BLaER1 treated with 17β-estradiol and CSF1 and Interleukin-3, amounts not matched to agents 10 nM and 100 nM (cell line): ENCODE measurements around the gene MYORG.

ENCODE experiments used
- H3K27ac ChIP-seq, 11 experiments: shearing (Covaris generic); formaldehyde crosslinking; 2 replicates each; pipeline ENCODE4 v1.8.1; 2022
- H3K27me3 ChIP-seq, 11 experiments: shearing (Covaris generic); formaldehyde crosslinking; 2 replicates each; pipeline ENCODE4 v1.8.1; 2022
- H3K36me3 ChIP-seq, 11 experiments: shearing (Covaris generic); formaldehyde crosslinking; 2 replicates each; pipeline ENCODE4 v1.8.1; 2022
- H3K4me1 ChIP-seq, 10 experiments: shearing (Covaris generic); formaldehyde crosslinking; 2 replicates each; pipeline ENCODE4 v1.8.1; 2022
- H3K4me2 ChIP-seq, 11 experiments: shearing (Covaris generic); formaldehyde crosslinking; 2 replicates each; pipeline ENCODE4 v1.8.1; 2022
- H3K4me3 ChIP-seq, 10 experiments: shearing (Covaris generic); formaldehyde crosslinking; 2 replicates each; pipeline ENCODE4 v1.8.1; 2022
- H3K9ac ChIP-seq, 11 experiments: shearing (Covaris generic); formaldehyde crosslinking; 2 replicates each; pipeline ENCODE4 v1.8.1; 2022
- H3K9me3 ChIP-seq, 11 experiments: shearing (Covaris generic); formaldehyde crosslinking; replicated peaks in 1 of 11; 2 replicates each; pipeline ENCODE4 v1.8.1; 2022
- H4K20me1 ChIP-seq, 11 experiments: shearing (Covaris generic); formaldehyde crosslinking; 2 replicates each; pipeline ENCODE4 v1.8.1; 2022
- Cebpa-rat ChIP-seq, 11 experiments: shearing (Covaris generic); IDR thresholded peaks; 2 replicates each; pipeline ENCODE4 v1.8.1; 2022

Gene MYORG

DNA sequence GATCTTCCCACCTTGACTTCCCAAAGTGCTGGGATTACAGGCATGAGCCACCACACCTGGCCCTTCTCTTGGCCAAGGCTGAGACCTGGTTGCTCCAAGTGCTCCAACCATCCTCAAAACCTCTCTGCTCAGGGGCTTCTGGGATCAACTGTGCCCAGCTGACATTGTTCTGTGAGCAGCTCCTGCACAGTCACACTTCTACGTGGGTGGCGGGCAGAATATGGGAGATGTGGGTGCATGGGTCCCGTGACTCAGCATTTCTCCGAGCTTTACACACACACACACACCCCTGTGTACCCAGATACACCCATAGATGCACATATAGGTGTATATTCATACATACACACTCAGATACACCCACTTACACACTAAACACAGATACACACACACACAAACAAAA is 10.5 kb upstream of the MYORG start:
- TF ChIP-seq Cebpa-rat (IDR thresholded peaks at IDR 0.05), result no peak
- no peak overlapping the region for H3K9ac ChIP-seq
- H3K4me3 ChIP-seq, result no peak overlapping the region
- no peak overlapping the region for H3K27ac ChIP-seq
- H3K4me2 ChIP-seq, result no peak overlapping the region
- no peaks in the 10 kb centered on the region for H3K27me3 ChIP-seq
- no peaks in the 10 kb centered on the region for H3K36me3 ChIP-seq
- no peaks in the 10 kb centered on the region for H4K20me1 ChIP-seq
- no peaks in the 10 kb centered on the region for H3K9me3 ChIP-seq
- peaks cover 0 to 8% (median 0%) of the 10 kb centered on the region in 10 experiments; a peak in 4 of 20 replicates for H3K4me1 ChIP-seq

DNA sequence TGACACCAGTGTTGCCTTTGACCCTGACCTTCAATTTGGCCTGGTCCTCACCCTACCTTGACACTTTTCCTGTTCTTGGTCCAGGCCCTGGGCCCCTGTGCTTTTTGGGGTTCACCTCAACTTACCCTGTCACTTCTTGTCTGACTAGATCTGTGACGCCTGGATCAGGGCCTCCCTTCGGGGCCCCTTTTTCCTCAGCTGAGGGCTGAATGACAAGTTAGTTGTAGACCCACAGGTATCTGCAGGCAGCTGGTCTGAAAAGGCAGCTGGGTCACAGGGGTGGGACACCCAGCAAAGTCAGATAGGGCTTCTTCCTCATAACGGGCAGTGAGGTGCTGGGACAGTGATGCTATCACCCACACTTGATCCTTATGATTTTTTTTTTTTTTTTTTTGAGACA is 10.0 kb upstream of the MYORG start:
- Histone ChIP-seq H3K36me3 (no peaks in the 10 kb centered on the region), H3K27ac (no peak overlapping the region), H3K27me3 (peaks cover 0 to 1% (median 0%) of the 10 kb centered on the region in 11 experiments; a peak in 1 of 22 replicates), H3K4me1 (peaks cover 0 to 8% (median 0%) of the 10 kb centered on the region in 10 experiments; a peak in 4 of 20 replicates), H3K9ac (no peak overlapping the region), H4K20me1 (no peaks in the 10 kb centered on the region; a peak in 1 of 22 replicates), H3K9me3 (no peaks in the 10 kb centered on the region), H3K4me2 (no peak overlapping the region), H3K4me3 (no peak overlapping the region)
- no peak for TF ChIP-seq Cebpa-rat (IDR thresholded peaks at IDR 0.05)

DNA sequence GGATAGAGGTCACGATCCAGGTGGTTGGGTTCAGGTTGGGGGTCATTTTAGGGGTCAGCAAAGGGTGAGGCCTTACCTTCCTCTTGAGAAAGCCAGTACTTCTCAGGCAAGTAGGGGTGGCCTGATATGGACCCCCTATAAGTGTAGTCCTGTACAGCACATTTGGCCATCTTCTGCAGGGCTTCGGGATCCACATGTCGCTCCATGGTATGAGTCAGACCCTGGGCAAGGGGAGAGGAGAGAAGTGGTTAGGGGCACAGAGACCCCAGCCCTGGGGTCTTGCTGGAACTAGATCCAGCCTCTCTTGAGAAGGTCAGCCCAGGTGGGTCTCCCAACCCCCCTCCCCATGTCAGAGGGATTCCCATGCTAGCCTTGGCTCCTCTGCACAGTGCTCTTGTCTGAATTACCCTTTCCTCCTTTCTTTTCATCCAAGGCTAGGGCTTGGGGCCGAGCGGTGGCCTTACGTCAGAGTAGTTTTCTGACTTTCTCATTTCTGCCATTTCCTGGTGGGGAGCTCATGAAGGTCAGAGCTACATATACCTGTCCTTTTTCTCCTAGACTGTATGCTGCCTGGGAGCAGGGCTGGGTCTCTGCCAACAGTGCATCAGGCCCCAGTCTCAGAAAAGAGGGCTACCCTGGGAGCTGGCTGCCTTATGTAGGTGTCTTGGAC is 9.0 kb upstream of the MYORG start:
- H4K20me1 ChIP-seq, result no peaks in the 10 kb centered on the region; a peak in 1 of 22 replicates
- no peak for TF ChIP-seq Cebpa-rat (IDR thresholded peaks at IDR 0.05)
- no peak overlapping the region for H3K4me2 ChIP-seq
- no peak overlapping the region for H3K27ac ChIP-seq
- H3K4me1 ChIP-seq, result peaks cover 6 to 11% (median 7%) of the 10 kb centered on the region in 10 experiments; a peak in 18 of 20 replicates
- H3K4me3 ChIP-seq, result no peak overlapping the region
- peaks cover 0 to 7% (median 0%) of the 10 kb centered on the region in 11 experiments; a peak in 4 of 22 replicates for H3K27me3 ChIP-seq
- H3K36me3 ChIP-seq, result no peaks in the 10 kb centered on the region
- no peak overlapping the region for H3K9ac ChIP-seq
- H3K9me3 ChIP-seq, result no peaks in the 10 kb centered on the region

DNA sequence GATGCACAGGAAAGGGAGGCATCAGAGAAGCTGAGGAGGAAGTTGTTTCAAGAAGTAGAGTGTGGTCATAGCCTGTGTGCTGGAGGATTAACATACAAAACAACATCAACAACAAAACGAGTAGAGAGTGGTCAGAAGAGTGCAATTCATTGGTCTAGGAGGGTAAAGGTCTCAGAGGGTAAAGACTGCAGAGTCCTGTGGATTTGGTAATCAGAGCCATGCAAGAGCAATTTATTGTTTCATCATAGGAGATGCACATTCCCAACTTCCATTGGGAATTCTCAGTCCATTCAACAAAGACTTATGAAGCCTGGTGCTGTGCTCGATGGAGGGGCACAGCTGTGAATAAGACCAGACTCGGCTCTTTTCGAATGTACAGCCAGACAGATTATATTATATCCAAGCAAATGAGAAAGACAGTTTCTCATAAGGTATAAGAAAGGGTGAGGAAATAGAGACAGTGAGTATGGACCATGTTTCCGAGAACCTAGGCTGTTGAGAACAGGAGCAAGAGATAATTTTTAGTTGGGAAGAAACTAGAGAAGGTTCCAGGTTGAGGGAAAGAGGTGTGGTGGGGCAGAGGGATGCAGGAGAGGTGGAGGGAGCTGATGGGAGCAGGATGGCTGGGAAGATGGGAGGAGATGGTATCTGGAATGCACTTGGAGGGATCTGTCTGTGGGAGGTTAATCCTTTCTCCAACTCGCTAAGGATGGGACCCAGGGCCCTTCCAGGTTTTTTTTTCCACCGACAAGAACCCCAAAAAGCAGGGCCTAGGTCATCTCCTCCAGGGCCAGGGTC is 7.9 kb upstream of the MYORG start:
- H3K27ac ChIP-seq, result no peak overlapping the region
- H3K36me3 ChIP-seq, result no peaks in the 10 kb centered on the region
- no peak for TF ChIP-seq Cebpa-rat (IDR thresholded peaks at IDR 0.05)
- peaks cover 16 to 21% (median 17%) of the 10 kb centered on the region in 10 experiments for H3K4me1 ChIP-seq
- no peaks in the 10 kb centered on the region; a peak in 1 of 22 replicates for H4K20me1 ChIP-seq
- H3K9ac ChIP-seq, result no peak overlapping the region
- H3K4me3 ChIP-seq, result no peak overlapping the region
- no peaks in the 10 kb centered on the region for H3K9me3 ChIP-seq
- H3K27me3 ChIP-seq, result peaks cover 0 to 7% (median 0%) of the 10 kb centered on the region in 11 experiments; a peak in 4 of 22 replicates
- H3K4me2 ChIP-seq, result peak overlapping the region in 2 of 11 experiments; percentile 11 to 24; a peak in 2 of 22 replicates

DNA sequence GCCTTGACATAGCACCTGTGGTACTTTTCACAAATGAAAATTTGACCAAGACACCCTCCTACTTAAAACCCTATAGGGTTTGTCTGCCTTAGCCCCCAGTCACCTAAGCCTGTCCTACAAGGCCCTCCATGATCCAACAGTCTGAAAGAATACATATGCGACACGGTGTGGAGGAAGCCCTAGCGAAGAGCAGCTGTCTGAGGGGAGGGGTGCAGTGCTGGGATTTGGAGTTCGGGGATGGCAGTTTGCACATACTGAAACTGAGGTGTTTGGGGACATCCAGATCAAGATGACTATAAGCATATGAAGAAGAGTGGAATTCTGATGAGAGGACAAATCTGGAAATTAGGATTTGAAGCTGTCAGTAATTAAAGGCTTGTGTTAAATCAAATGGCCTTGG is 7.2 kb upstream of the MYORG start:
- no peak for TF ChIP-seq Cebpa-rat (IDR thresholded peaks at IDR 0.05)
- H3K4me1 ChIP-seq, result peaks cover 18 to 26% (median 23%) of the 10 kb centered on the region in 10 experiments
- H4K20me1 ChIP-seq, result peaks cover 0 to 2% (median 0%) of the 10 kb centered on the region in 11 experiments; a peak in 1 of 22 replicates
- H3K9me3 ChIP-seq, result no peaks in the 10 kb centered on the region
- no peaks in the 10 kb centered on the region for H3K36me3 ChIP-seq
- H3K4me3 ChIP-seq, result no peak overlapping the region
- peaks cover 0 to 7% (median 0%) of the 10 kb centered on the region in 11 experiments; a peak in 4 of 22 replicates for H3K27me3 ChIP-seq
- H3K27ac ChIP-seq, result no peak overlapping the region
- peak overlapping the region in 1 of 11 experiments; percentile 24; a peak in 2 of 22 replicates for H3K4me2 ChIP-seq
- no peak overlapping the region for H3K9ac ChIP-seq

DNA sequence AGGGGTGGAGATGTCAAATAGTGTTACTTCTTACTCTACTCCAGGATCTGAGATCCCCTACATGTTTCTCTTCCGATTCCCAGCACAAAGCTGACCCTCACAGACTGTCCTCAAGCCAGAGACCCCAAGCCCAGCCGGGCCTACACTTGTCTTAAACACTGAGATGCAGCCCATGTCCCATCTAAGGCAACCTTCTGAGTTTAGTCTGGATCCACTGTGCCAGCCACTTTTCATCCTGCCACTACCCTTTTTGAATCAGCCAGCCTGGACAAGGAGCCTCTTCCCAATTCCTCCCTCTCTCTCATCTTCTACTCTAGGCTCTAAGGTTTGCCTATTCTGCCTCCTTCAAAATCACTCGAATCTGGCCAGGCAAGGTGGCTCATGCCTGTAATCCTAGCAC is 6.2 kb upstream of the MYORG start:
- Histone ChIP-seq H3K27ac (no peak overlapping the region), H3K4me1 (peaks cover 18 to 33% (median 27%) of the 10 kb centered on the region in 10 experiments), H3K4me2 (no peak overlapping the region), H3K4me3 (no peak overlapping the region), H4K20me1 (peaks cover 0 to 7% (median 0%) of the 10 kb centered on the region in 11 experiments; a peak in 1 of 22 replicates), H3K9ac (no peak overlapping the region), H3K36me3 (no peaks in the 10 kb centered on the region), H3K9me3 (no peaks in the 10 kb centered on the region), H3K27me3 (peaks cover 0 to 7% (median 0%) of the 10 kb centered on the region in 11 experiments; a peak in 4 of 22 replicates)
- no peak for TF ChIP-seq Cebpa-rat (IDR thresholded peaks at IDR 0.05)

DNA sequence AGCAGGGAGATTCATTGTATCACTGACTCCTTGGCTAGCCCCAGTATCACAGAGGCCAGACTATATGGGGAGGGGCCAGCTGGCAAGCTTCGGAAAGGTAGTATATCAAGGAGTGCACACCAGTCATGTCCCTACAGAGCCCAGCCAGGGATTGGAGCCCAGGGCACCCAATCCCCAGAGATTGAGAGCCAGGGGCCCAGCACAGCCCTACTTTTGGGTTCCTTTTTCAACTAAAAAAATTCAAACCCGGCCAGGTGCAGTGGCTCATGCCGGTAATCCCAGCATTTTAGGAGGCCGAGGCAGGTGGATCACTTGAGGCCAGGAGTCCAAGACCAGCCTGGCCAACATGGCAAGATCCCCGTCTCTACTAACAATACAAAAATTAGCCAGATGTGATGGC is 5.4 kb upstream of the MYORG start:
- H3K27ac ChIP-seq, result no peak overlapping the region
- no peaks in the 10 kb centered on the region for H3K9me3 ChIP-seq
- no peaks in the 10 kb centered on the region for H3K36me3 ChIP-seq
- no peak overlapping the region for H3K4me2 ChIP-seq
- no peak overlapping the region for H3K9ac ChIP-seq
- peaks cover 0 to 7% (median 0%) of the 10 kb centered on the region in 11 experiments; a peak in 4 of 22 replicates for H3K27me3 ChIP-seq
- no peak overlapping the region for H3K4me3 ChIP-seq
- peaks cover 18 to 41% (median 35%) of the 10 kb centered on the region in 10 experiments for H3K4me1 ChIP-seq
- peaks cover 0 to 7% (median 0%) of the 10 kb centered on the region in 11 experiments; a peak in 1 of 22 replicates for H4K20me1 ChIP-seq
- no peak for TF ChIP-seq Cebpa-rat (IDR thresholded peaks at IDR 0.05)

DNA sequence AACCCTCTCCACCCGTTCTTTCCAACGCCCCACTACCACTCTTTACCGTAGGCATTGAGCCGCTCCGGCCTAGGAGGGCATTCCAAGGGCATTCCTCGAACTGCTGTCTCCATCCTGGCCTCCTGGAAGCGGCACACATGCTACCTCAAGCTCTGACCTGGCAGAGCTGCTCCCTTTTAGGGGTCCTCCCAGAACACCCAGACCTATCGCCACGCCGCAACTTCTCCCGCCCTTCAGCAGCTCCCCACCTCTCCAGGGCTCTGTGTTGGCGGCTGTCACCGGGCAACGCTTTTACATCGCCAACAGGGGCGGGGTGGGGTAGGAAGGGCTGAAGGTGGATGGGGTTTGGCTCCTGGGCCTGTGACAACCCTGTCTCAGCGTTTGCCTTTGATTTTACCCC is 4.6 kb upstream of the MYORG start:
- Histone ChIP-seq H3K27me3 (peaks cover 0 to 7% (median 0%) of the 10 kb centered on the region in 11 experiments; a peak in 4 of 22 replicates), H4K20me1 (peaks cover 0 to 7% (median 0%) of the 10 kb centered on the region in 11 experiments; a peak in 2 of 22 replicates), H3K9ac (peak overlapping the region in 9 of 11 experiments; percentile 35 to 74 (median 60); a peak in 13 of 22 replicates), H3K36me3 (no peaks in the 10 kb centered on the region), H3K9me3 (no peaks in the 10 kb centered on the region), H3K27ac (peak overlapping the region in 1 of 11 experiments; percentile 15; a peak in 1 of 22 replicates), H3K4me3 (peak overlapping the region; percentile 51 to 70 (median 60); a peak in 19 of 20 replicates), H3K4me2 (peak overlapping the region; percentile 83 to 95 (median 90)), H3K4me1 (peaks cover 18 to 42% (median 37%) of the 10 kb centered on the region in 10 experiments)
- no peak for TF ChIP-seq Cebpa-rat (IDR thresholded peaks at IDR 0.05)
